ENCODE data around the gene EHMT1.
"Not testable (repeated sequence)": the region's sequence is repeated elsewhere in the genome, so short reads cannot be mapped to it uniquely, and the experiment has no call there.

The EHMT1 gene

DNA sequence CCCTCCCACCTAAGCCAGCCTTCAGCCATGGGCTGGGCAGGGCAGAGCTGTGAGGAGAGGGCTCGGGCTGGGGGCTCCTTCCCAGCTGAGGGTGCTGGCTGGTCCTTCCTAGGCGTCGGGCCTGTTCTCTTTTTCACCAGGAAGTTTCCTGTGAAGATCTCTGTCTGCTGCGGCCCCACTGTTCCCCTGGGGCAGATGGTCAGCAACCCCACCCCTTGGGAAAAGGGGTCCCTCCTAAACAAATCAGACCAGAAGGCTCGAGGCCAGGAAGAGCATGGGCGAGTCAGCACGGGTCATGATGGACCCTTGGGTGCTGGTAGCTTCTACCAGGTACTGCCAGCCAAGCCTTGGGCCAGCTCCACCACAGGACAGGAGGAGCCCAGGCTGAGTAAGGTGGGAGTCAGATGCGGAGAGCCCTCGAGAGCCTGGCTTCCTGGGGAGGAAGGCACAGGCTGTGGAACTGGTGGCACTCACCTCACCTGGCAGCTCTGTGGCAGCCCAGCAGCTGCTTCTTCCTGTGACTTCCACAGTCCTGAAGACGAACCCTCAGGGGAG lies 262.2 kb downstream of the EHMT1 start:
- no peak for DNase-seq (ENCODE audit: extremely low read depth, low read depth)
- no peak for TF ChIP-seq CTCF (IDR thresholded peaks at IDR 0.05; ENCODE audit: low read depth, low read length)

DNA sequence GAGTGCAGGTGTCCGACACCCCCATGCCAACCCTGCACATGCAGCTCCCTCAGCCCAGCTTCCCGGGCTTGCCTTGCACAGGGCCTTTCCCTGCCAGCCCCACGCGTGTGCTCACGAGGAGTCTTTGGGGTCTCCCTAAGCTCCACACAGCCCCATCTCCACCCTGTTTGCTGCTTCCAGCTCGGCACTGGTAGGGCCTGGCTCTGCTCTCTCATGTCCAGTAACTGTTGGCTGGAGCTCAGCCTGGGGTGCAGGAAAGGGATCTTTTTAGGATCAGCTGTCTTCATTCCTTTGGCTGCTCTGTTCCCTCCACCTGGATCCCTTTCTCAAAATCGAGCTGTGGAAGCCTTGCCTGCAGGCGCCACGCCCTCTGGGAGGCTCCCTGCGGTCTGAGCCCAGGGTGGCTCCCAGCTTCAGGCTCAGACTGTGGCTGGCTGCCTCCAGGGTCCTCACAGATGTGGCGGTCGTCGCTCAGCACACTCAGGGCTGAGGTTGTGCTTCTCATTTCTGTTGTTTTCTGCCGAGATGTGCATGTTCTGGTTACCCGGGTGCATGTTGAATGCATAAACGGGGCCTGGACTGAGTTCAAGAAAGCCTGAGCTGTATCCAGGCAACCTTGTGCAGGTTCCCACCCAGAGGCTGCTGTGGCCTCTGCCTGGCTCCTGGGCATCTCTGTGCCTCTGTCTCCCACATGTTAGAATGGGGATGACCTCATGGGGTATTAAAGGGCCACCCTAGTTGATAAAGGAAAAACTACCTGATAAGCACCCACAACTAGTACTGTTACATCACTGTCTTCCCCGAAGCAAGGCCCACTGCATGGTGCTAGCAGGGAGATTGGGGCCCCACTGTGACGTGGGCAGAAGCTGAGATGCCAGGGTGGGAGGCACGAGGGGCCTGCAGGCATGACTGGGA lies 263.0 kb downstream of the EHMT1 start:
- no peak for TF ChIP-seq CTCF (IDR thresholded peaks at IDR 0.05; ENCODE audit: low read depth, low read length)
- no peak for DNase-seq (ENCODE audit: extremely low read depth, low read depth)

- TF ChIP-seq CTCF (IDR thresholded peaks at IDR 0.05; ENCODE audit: low read depth, low read length): no peak
- no peak for DNase-seq (ENCODE audit: extremely low read depth, low read depth)
Measured at GRCh38 chr9:137882506-137882821, 263.7 kb downstream of the EHMT1 start.

GRCh38 chr9:137883977-137884376 lies 265.2 kb downstream of the EHMT1 start:
- not testable (repeated sequence) for DNase-seq (ENCODE audit: extremely low read depth, low read depth)

DNA sequence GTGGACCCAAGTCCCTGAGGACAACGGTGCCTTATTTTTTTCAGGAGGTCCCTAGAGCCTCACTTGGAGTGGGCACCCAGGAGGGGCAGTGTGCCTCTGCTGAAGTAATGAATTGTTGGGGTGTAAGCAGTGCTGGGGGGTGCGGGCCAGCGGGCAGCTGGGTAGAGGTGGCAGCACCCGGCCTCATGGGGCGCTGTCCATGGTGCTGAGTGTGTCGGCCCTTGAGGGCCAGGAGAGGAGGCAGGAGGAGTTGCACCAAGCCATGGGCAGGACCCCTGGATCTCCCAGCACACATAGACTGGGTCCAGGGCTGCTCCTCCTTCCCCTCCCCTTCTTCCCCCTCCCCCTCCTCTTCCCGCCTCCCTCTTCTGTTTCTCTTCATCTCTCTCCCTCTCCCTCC lies 265.7 kb downstream of the EHMT1 start:
- DNase-seq (ENCODE audit: extremely low read depth, low read depth): not testable (repeated sequence)

DNA sequence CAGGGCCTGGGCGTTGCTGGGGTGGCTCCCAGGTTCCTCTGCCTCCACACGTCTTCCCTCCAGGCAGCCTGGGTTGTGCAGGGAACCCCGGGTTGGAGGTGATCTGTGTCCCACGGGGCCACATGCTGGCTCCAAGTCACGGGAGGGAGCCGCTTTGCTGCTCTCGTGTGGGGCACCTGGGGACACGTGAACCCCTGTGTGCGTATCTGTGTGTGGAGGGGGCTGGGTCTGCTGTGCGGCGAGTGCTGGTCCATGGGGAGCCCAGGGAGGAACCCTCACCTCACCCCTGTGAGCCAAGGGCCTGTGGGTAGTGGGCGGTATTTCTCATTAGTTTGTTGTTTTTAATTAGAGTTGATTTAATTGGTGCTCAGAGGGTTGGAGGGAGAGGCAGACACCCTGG lies 266.3 kb downstream of the EHMT1 start:
- not testable (repeated sequence) for DNase-seq (ENCODE audit: extremely low read depth, low read depth)
